PFSK-1 (cell line): ENCODE measurements around the gene RAD51B.

Experiments
- FOXP2 ChIP-seq: optimal IDR thresholded peaks from 2 replicates; pipeline ENCODE3; 2011; ENCODE audit warnings: borderline replicate concordance, control low read depth, inconsistent platforms; ENCODE audit not compliant: insufficient read depth; ENCODE audit errors: extremely low read length, extremely low read depth
- POLR2AphosphoS5 ChIP-seq: IDR thresholded peaks from 2 replicates; pipeline ENCODE4 v1.6.1; 2012; ENCODE audit warnings: low read depth, mild to moderate bottlenecking, control low read depth, low read length, moderate library complexity
- REST ChIP-seq, 2 experiments: IDR thresholded peaks; 2 replicates each; pipeline versions ENCODE4 v1.6.1 to v1.8.0; 2011 to 2012; ENCODE audit warnings: low read depth in 2 of 2, low read length in 2 of 2, control low read depth in 1 of 2, inconsistent platforms in 1 of 2, mild to moderate bottlenecking in 1 of 2, moderate library complexity in 1 of 2; ENCODE audit not compliant: insufficient read depth in 1 of 2
- SIN3A ChIP-seq: IDR thresholded peaks from 2 replicates; pipeline ENCODE4 v1.6.1; 2012; ENCODE audit warnings: mild to moderate bottlenecking, low read length, moderate library complexity, borderline replicate concordance; ENCODE audit not compliant: insufficient read depth
- TAF1 ChIP-seq: IDR thresholded peaks from 2 replicates; pipeline ENCODE4 v1.6.1; 2012; ENCODE audit warnings: low read length, control low read depth, borderline replicate concordance; ENCODE audit not compliant: insufficient read depth

GRCh38 chr14:68674538-68675232 lies 855.1 kb downstream of the RAD51B start:
- TF ChIP-seq TAF1 (no peak), POLR2AphosphoS5 (no peak), REST (IDR thresholded peaks at IDR 0.05; ENCODE audit: insufficient read depth in 1 of 2, low read depth in 2 of 2, low read length in 2 of 2) (no peak), SIN3A (no peak), FOXP2 (no peak)
